ENCODE data around the gene ZP4. TPM values are rescaled to one million over a fixed set of nuclear protein-coding genes. Genes with fewer than 3 reads are reported as not detected.

ZP4 gene
- total and polyA plus RNA-seq, 2 of the 8 experiments (the other 6 are each of a cell fraction or from before 2014, with no cell fraction given) = not detected

DNA sequence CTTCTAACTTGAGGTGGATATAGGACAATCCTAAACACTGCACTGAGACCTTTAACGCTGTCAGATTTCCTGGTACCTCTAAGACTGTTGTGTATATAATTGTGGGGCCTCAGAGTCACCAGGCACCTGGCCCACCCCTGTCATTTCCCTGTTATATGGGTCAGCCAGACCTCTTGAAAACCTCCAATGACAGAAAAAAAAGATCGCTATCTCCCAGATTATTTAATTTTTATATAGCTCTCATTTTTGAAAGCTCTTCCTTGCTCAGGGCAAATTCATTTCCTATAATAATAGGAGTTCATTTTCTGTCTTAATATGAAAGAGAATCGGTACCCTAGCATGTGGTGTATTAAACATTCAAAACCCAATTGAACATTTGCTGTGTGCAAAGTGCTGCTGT is 56.7 kb downstream of the ZP4 start:
- no peak overlapping the region for H4K8ac ChIP-seq (ENCODE audit: extremely low read depth, insufficient read depth, low read length)
- no peak for FAIRE-seq

More for the DNA sequence above, 56.7 kb downstream of the ZP4 start:
- Histone ChIP-seq H2BK5ac (ENCODE audit: low read depth, low read length) (no peak overlapping the region), H2BK120ac (replicated peaks; ENCODE audit: low read depth, low read length) (no peak overlapping the region), H3K14ac (ENCODE audit: insufficient read length) (no peak overlapping the region), H3K23me2 (ENCODE audit: low read depth, low read length) (no peaks in the 10 kb centered on the region), H3K79me1 (ENCODE audit: low read depth, low read length) (no peaks in the 10 kb centered on the region), H3K18ac (ENCODE audit: extremely low read depth, low read length) (no peak overlapping the region), H3K56ac (replicated peaks; ENCODE audit: insufficient read length, low read depth, low read length) (no peak overlapping the region), H2BK20ac (ENCODE audit: low read length) (no peak overlapping the region), H3K4ac (replicated peaks; ENCODE audit: insufficient read length, low read depth, low read length) (no peak overlapping the region), H3K27me3 (replicated peaks in 1 of 4; ENCODE audit: control insufficient read depth in 3 of 4, extremely low read depth in 1 of 4, insufficient read depth in 3 of 4, low read length in 3 of 4) (no peaks in the 10 kb centered on the region), H4K91ac (replicated peaks; ENCODE audit: insufficient read length, low read length) (no peak overlapping the region), H3K9ac (replicated peaks in 1 of 4; ENCODE audit: extremely low read depth in 1 of 4, low read depth in 3 of 4, low read length in 3 of 4) (no peak overlapping the region), H3K36me3 (ENCODE audit: control insufficient read depth in 2 of 4, insufficient read depth in 4 of 4, low read length in 3 of 4) (no peaks in the 10 kb centered on the region), H3K9me3 (ENCODE audit: insufficient read depth in 2 of 2, low read depth in 1 of 2, low read length in 1 of 2) (no peaks in the 10 kb centered on the region), H3K23ac (ENCODE audit: insufficient read length) (no peak overlapping the region), H4K20me1 (replicated peaks in 1 of 2; ENCODE audit: control insufficient read depth in 1 of 2, insufficient read depth in 2 of 2, low read length in 2 of 2) (no peaks in the 10 kb centered on the region), H2BK15ac (ENCODE audit: low read length) (no peak overlapping the region), H3K4me3 (ENCODE audit: extremely low read depth in 1 of 4, insufficient read depth in 2 of 4, low read depth in 3 of 4, low read length in 4 of 4) (no peak overlapping the region), H3K4me1 (replicated peaks in 1 of 4; ENCODE audit: control insufficient read depth in 3 of 4, insufficient read depth in 4 of 4, low read length in 3 of 4) (peaks cover 0 to 13% (median 3%) of the 10 kb centered on the region in 4 experiments; a peak in 4 of 7 replicates), H4K5ac (ENCODE audit: insufficient read length, low read depth, low read length) (peak overlapping the region; percentile 83), H3K4me2 (ENCODE audit: insufficient read depth in 1 of 2, low read depth in 2 of 2, low read length in 2 of 2) (no peak overlapping the region), H2AFZ (ENCODE audit: low read length) (no peak overlapping the region), H2BK12ac (ENCODE audit: low read depth, low read length) (no peak overlapping the region), H2AK5ac (ENCODE audit: low read depth, low read length) (no peak overlapping the region), H3K79me2 (ENCODE audit: control insufficient read depth in 1 of 2, insufficient read depth in 2 of 2, low read length in 2 of 2) (no peaks in the 10 kb centered on the region), H3K27ac (ENCODE audit: low read depth, low read length) (no peak overlapping the region)
- 90% methylated on average over 3 of the region's 3 CpGs; no CpG with 5 or more reads in 1 of the 2 experiments for WGBS, 2 experiments (ENCODE audit: extremely low coverage in 1 of 2, insufficient coverage in 1 of 2, insufficient read length in 1 of 2, insufficient replicate concordance in 2 of 2, low coverage in 1 of 2, low lambda C conversion rate in 2 of 2, missing lambda C conversion rate in 1 of 2)
- CTCF ChIA-PET (ENCODE audit: partially characterized antibody) = interaction anchor here (0.6 to 3.5 kb wide), 7 partner anchors 8 to 351 kb away, joined by 3 to 11 read pairs (median 3); no protein-coding TSS in a partner anchor
- TF ChIP-seq TAF7 (optimal IDR thresholded peaks at IDR 0.05; ENCODE audit: borderline replicate concordance, low read depth, low read length) = no peak
- TF ChIP-seq EZH2 (IDR thresholded peaks at IDR 0.05; ENCODE audit: low read depth, low read length, severe bottlenecking) = no peak
- TF ChIP-seq CEBPB (IDR thresholded peaks at IDR 0.05; ENCODE audit: low read depth, low read length) = no peak
- TF ChIP-seq TEAD4 (IDR thresholded peaks at IDR 0.05; ENCODE audit: low read depth, low read length) = no peak
- TF ChIP-seq, protein P1, sequence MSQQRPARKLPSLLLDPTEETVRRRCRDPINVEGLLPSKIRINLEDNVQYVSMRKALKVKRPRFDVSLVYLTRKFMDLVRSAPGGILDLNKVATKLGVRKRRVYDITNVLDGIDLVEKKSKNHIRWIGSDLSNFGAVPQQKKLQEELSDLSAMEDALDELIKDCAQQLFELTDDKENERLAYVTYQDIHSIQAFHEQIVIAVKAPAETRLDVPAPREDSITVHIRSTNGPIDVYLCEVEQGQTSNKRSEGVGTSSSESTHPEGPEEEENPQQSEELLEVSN (IDR thresholded peaks at IDR 0.05) = no peak
- TF ChIP-seq POLR2AphosphoS5 (IDR thresholded peaks at IDR 0.05; ENCODE audit: low read depth, low read length) = no peak
- TF ChIP-seq SP1 (IDR thresholded peaks at IDR 0.05; ENCODE audit: low read depth, low read length) = no peak
- TF ChIP-seq RAD21 (IDR thresholded peaks at IDR 0.05 in 1 of 2, conservative IDR thresholded peaks at IDR 0.05 in 1 of 2; ENCODE audit: low read depth in 2 of 2, low read length in 2 of 2) = no peak
- no peak for DNase-seq (ENCODE audit: low read depth in 1 of 2, low spot score in 2 of 2)
- POLR2A ChIA-PET (ENCODE audit: partially characterized antibody) = interaction anchor here (1.1 to 1.4 kb wide), 2 partner anchors 10 to 27 kb away, joined by 4 to 5 read pairs; no protein-coding TSS in a partner anchor
